ENCODE data around the gene BLOC1S1. TPM values are rescaled to one million over a fixed set of nuclear protein-coding genes. Genes with fewer than 3 reads are reported as not detected.

BLOC1S1 gene
- total and polyA plus RNA-seq, 9 of the 15 experiments (the other 6 are each of a cell fraction or from before 2014, with no cell fraction given): 75.2 to 161 (median 98.8) TPM

DNA sequence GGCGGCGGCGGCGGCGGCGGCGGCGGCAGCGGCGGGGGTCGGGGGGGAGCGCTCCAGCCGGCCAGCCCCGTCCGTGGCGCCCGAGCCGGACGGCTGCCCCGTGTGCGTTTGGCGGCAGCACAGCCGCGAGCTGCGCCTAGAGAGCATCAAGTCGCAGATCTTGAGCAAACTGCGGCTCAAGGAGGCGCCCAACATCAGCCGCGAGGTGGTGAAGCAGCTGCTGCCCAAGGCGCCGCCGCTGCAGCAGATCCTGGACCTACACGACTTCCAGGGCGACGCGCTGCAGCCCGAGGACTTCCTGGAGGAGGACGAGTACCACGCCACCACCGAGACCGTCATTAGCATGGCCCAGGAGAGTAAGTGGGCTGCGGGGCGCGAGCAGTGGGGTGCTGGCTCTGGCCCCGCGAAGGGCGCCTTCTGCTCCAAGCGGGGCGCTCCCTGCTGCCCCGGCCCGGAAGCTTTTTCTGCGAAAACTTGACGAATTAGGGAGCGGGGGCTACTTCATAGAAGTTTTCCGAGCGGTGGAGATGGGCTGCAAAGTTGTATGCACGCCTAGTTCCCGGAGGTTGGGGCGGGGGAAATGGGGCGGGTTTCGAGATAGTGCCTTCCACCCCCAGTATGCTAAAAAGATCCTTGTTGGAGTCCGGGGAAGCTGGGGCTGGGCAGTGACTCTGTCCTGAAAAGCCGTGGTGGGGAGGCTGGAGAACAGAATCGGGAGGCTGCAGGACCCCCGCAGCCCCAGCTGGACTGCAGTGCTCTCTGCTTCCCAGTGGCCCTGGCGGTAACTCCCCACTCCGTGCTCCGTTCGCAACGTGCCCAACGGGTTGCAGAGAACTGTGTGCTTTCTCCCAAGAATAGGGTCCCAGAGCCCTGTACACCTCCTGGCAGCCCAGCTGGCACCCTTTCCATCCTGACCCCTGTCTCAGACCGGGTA, 27.8 kb downstream of the BLOC1S1 start (continued):
- TF ChIP-seq ZNF740 (CRISPR knock-in tag; IDR thresholded peaks at IDR 0.05) (peak; percentile 29; the same call in 1 of the 2 replicates), ZNF740 (tag; IDR thresholded peaks at IDR 0.05) (no peak), ZNF146 (CRISPR knock-in tag; IDR thresholded peaks at IDR 0.05; ENCODE audit: unreplicated experiment) (no peak), FOXO4 (CRISPR knock-in tag; IDR thresholded peaks at IDR 0.05) (no peak), MCM2 (IDR thresholded peaks at IDR 0.05; ENCODE audit: low read depth) (no peak), ZNF232 (CRISPR knock-in tag; IDR thresholded peaks at IDR 0.05) (no peak), SP1 (CRISPR knock-in tag; IDR thresholded peaks at IDR 0.05) (no peak), YBX1 (IDR thresholded peaks at IDR 0.05) (no peak), CAMTA2 (CRISPR knock-in tag; conservative IDR thresholded peaks at IDR 0.05) (no peak), ZNF384 (IDR thresholded peaks at IDR 0.05; ENCODE audit: low read depth, low read length) (no peak), TEAD1 (CRISPR knock-in tag; IDR thresholded peaks at IDR 0.05) (no peak; a peak in 1 of 4 replicates), EZH2 (IDR thresholded peaks at IDR 0.05; ENCODE audit: borderline replicate concordance, low read depth, low read length) (no peak), RBM22 (IDR thresholded peaks at IDR 0.05; ENCODE audit: low read depth, low read length, poor library complexity, severe bottlenecking) (no peak), BCL6 (CRISPR knock-in tag; IDR thresholded peaks at IDR 0.05) (no peak), PHF8 (IDR thresholded peaks at IDR 0.05; ENCODE audit: borderline replicate concordance, low read length) (peak; percentile 32; the same call in 1 of the 2 replicates), SMC3 (conservative IDR thresholded peaks at IDR 0.05; ENCODE audit: insufficient read depth, low read depth, low read length) (0 out of 2 replicates have a peak, but pooled peaks have one; percentile 3), RBM39 (optimal IDR thresholded peaks at IDR 0.05; ENCODE audit: low read depth, low read length) (no peak), CREBBP (IDR thresholded peaks at IDR 0.05; ENCODE audit: low read depth, low read length) (no peak), ZNF197 (CRISPR knock-in tag; IDR thresholded peaks at IDR 0.05; ENCODE audit: low read depth) (no peak), ZNF717 (CRISPR knock-in tag; IDR thresholded peaks at IDR 0.05) (no peak), ZNF23 (CRISPR knock-in tag; IDR thresholded peaks at IDR 0.05) (no peak), NCOR1 (IDR thresholded peaks at IDR 0.05) (no peak), FOXM1 (IDR thresholded peaks at IDR 0.05; ENCODE audit: low read depth) (no peak), FOXM1 (CRISPR knock-in tag; IDR thresholded peaks at IDR 0.05; ENCODE audit: low read depth) (no peak), MIER1 (IDR thresholded peaks at IDR 0.05; ENCODE audit: low read depth) (no peak)
